K562 (cell line): Measurements from ENCODE around the gene DCUN1D3. TPM values are rescaled to one million over a fixed set of nuclear protein-coding genes. Genes with fewer than 3 reads are reported as not detected.
A peak's percentile ranks its signal among the peaks of the same experiment; 100 is the strongest.

ENCODE experiments used
- FUS ChIP-seq: fragments of 200-400 bp; formaldehyde crosslinking; optimal IDR thresholded peaks from 2 replicates; pipeline ENCODE3; 2017; ENCODE audit warnings: low read depth, low read length
- HCFC1 ChIP-seq: IDR thresholded peaks from 2 replicates; pipeline ENCODE4 v1.6.1; 2012; ENCODE audit warnings: low read depth, low read length, improper control_type of control experiment
- HIVEP1 ChIP-seq: fragments of 250-450 bp; sonication (Bioruptor Pico); IDR thresholded peaks from 2 replicates; pipeline ENCODE4 v1.4.0; 2020; ENCODE audit warnings: mild to moderate bottlenecking
- MLLT1 ChIP-seq, 2 experiments: fragments of 450-650 bp; IDR thresholded peaks; 2 replicates each; pipeline ENCODE4 v1.6.1; 2016
- MYC ChIP-seq, 2 experiments: fragments of 250-450 bp in 1 of 2; sonication (Bioruptor Pico) in 1 of 2; IDR thresholded peaks; 2 replicates each; pipeline versions ENCODE4 v1.5.1 to v1.6.1; 2012 to 2021; ENCODE audit warnings: low read depth in 2 of 2, borderline replicate concordance in 1 of 2, improper control_type of control experiment in 1 of 2, low read length in 1 of 2, mild to moderate bottlenecking in 1 of 2, moderate library complexity in 1 of 2
- SAP30 ChIP-seq: fragments of 200-600 bp; sonication (generic); IDR thresholded peaks from 2 replicates; pipeline ENCODE4 v1.6.1; 2012; ENCODE audit warnings: borderline replicate concordance, low read depth, mild to moderate bottlenecking, moderate library complexity, low read length, control low read depth, inconsistent platforms; ENCODE audit not compliant: insufficient read depth, poor library complexity, severe bottlenecking
- TCF7 ChIP-seq: sonication (generic); IDR thresholded peaks from 2 replicates; pipeline ENCODE4 v1.6.1; 2016; ENCODE audit warnings: antibody characterized with exemption, borderline replicate concordance
- ZBTB33 ChIP-seq: sonication (generic); formaldehyde crosslinking; IDR thresholded peaks from 2 replicates; pipeline ENCODE4 v1.8.1; 2023; ENCODE audit warnings: mild to moderate bottlenecking, missing genetic modification reagents
- ZNF277 ChIP-seq: fragments of 250-450 bp; sonication (Bioruptor Pico); IDR thresholded peaks from 2 replicates; pipeline ENCODE4 v1.8.0; 2022; ENCODE audit warnings: inconsistent platforms, mild to moderate bottlenecking, moderate library complexity, borderline replicate concordance
- ZNF384 ChIP-seq: IDR thresholded peaks from 2 replicates; pipeline ENCODE4 v1.6.1; 2012; ENCODE audit warnings: low read depth, low read length, improper control_type of control experiment
- polyA plus RNA-seq, 8 experiments: library from polyadenylated mRNA; depleted of rRNA in 4 of 8; stranded (reverse) in 5 of 8; unstranded in 3 of 8; fragments of >200 nt; fragmentation: Nextera tagmentation in 2 of 8; fragmentation: Illumina TruSeq in 1 of 8; extraction: Ambion mirVana in 2 of 8; extraction: Trizol in 1 of 8; gene quantifications; 2 replicates each; pipeline versions ENCODE4 v1.2.1 to v1.2.3, GENCODE V29; 2011 to 2014; ENCODE audit warnings: inconsistent platforms in 1 of 8, missing spikeins in 1 of 8
- total RNA-seq, 7 experiments: library from RNA; depleted of rRNA in 6 of 7; stranded (reverse); fragments of >200 nt in 6 of 7; fragmentation: Illumina TruSeq in 2 of 7; extraction: Trizol in 2 of 7; gene quantifications; 2 replicates each; pipeline versions ENCODE4 v1.2.1 to v1.2.3, GENCODE V29; 2011 to 2021; ENCODE audit warnings: low replicate concordance in 1 of 7
- TF ChIP-seq, protein P1 (sequence below): fragments of 450-650 bp; IDR thresholded peaks from 2 replicates; pipeline ENCODE4 v1.6.1; 2018; ENCODE audit warnings: mild to moderate bottlenecking, low read depth; ENCODE audit not compliant: partially characterized antibody
- TF ChIP-seq, protein P2 (sequence below), 2 experiments: IDR thresholded peaks; 2 replicates each; pipeline ENCODE4 v1.6.1; 2011; ENCODE audit warnings: borderline replicate concordance in 1 of 2, control low read depth in 1 of 2, low read depth in 1 of 2, low read length in 1 of 2, mild to moderate bottlenecking in 1 of 2, mixed read lengths in 1 of 2, moderate library complexity in 1 of 2; ENCODE audit not compliant: insufficient read depth in 1 of 2, insufficient read length in 1 of 2, poor library complexity in 1 of 2, severe bottlenecking in 1 of 2; ENCODE audit errors: extremely low read depth in 1 of 2
- TF ChIP-seq, protein P3 (sequence below): fragments of 450-650 bp; IDR thresholded peaks from 2 replicates; pipeline ENCODE4 v1.6.1; 2017; ENCODE audit warnings: antibody characterized with exemption, mild to moderate bottlenecking

The DCUN1D3 gene
- total and polyA plus RNA-seq, 9 of the 15 experiments (the other 6 are each of a cell fraction or from before 2014, with no cell fraction given) = 1.0 to 4.7 (median 2.2) TPM

DNA sequence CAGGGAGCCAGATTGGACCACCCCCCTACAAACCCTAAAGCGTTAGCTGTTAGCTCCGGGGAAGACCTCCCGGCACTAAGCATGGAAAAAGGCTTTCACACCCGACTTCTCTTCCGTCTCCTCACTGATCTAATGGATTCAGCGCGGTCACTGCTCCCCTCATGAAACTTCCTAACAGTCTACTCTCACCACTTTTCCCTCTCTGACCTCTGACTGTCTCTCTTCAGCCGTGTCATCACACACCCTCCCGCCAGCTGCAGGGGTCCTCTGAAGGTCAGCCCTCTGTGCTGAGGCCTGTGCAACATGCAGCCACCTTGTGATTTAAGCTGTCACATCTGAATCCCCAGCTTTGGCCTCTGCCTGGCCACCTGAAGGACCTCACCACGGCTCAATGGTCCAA is 16.1 kb upstream of the DCUN1D3 start (continued):
- TF ChIP-seq ZNF277 (no peak), MYC (IDR thresholded peaks at IDR 0.05; ENCODE audit: low read depth, low read length) (0 out of 2 replicates have a peak, but pooled peaks have one; percentile 8), MYC (CRISPR knock-in tag; IDR thresholded peaks at IDR 0.05; ENCODE audit: borderline replicate concordance, low read depth) (no peak), SAP30 (no peak), ZBTB33 (CRISPR knock-in tag) (peak; percentile 40; the same call in 1 of the 2 replicates), MLLT1 (IDR thresholded peaks at IDR 0.05) (peak in 1 of 2 experiments; percentile 97; a peak in 2 of 4 replicates), FUS (no peak), HCFC1 (no peak), HIVEP1 (CRISPR knock-in tag) (no peak), TCF7 (no peak), ZNF384 (no peak)
- TF ChIP-seq, protein P1, sequence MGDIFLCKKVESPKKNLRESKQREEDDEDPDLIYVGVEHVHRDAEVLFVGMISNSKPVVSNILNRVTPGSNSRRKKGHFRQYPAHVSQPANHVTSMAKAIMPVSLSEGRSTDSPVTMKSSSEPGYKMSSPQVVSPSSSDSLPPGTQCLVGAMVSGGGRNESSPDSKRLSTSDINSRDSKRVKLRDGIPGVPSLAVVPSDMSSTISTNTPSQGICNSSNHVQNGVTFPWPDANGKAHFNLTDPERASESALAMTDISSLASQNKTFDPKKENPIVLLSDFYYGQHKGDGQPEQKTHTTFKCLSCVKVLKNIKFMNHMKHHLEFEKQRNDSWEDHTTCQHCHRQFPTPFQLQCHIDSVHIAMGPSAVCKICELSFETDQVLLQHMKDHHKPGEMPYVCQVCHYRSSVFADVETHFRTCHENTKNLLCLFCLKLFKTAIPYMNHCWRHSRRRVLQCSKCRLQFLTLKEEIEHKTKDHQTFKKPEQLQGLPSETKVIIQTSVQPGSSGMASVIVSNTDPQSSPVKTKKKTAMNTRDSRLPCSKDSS = no peak
- TF ChIP-seq, protein P2, sequence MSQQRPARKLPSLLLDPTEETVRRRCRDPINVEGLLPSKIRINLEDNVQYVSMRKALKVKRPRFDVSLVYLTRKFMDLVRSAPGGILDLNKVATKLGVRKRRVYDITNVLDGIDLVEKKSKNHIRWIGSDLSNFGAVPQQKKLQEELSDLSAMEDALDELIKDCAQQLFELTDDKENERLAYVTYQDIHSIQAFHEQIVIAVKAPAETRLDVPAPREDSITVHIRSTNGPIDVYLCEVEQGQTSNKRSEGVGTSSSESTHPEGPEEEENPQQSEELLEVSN (IDR thresholded peaks at IDR 0.05; ENCODE audit: borderline replicate concordance in 1 of 2, extremely low read depth in 1 of 2, insufficient read depth in 1 of 2, insufficient read length in 1 of 2, low read depth in 1 of 2, low read length in 1 of 2, poor library complexity in 1 of 2, severe bottlenecking in 1 of 2) = peak in 1 of 2 experiments; percentile 13
- TF ChIP-seq, protein P3, sequence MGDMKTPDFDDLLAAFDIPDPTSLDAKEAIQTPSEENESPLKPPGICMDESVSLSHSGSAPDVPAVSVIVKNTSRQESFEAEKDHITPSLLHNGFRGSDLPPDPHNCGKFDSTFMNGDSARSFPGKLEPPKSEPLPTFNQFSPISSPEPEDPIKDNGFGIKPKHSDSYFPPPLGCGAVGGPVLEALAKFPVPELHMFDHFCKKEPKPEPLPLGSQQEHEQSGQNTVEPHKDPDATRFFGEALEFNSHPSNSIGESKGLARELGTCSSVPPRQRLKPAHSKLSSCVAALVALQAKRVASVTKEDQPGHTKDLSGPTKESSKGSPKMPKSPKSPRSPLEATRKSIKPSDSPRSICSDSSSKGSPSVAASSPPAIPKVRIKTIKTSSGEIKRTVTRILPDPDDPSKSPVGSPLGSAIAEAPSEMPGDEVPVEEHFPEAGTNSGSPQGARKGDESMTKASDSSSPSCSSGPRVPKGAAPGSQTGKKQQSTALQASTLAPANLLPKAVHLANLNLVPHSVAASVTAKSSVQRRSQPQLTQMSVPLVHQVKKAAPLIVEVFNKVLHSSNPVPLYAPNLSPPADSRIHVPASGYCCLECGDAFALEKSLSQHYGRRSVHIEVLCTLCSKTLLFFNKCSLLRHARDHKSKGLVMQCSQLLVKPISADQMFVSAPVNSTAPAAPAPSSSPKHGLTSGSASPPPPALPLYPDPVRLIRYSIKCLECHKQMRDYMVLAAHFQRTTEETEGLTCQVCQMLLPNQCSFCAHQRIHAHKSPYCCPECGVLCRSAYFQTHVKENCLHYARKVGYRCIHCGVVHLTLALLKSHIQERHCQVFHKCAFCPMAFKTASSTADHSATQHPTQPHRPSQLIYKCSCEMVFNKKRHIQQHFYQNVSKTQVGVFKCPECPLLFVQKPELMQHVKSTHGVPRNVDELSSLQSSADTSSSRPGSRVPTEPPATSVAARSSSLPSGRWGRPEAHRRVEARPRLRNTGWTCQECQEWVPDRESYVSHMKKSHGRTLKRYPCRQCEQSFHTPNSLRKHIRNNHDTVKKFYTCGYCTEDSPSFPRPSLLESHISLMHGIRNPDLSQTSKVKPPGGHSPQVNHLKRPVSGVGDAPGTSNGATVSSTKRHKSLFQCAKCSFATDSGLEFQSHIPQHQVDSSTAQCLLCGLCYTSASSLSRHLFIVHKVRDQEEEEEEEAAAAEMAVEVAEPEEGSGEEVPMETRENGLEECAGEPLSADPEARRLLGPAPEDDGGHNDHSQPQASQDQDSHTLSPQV = peak; percentile 40
